AG09309 (cell line): ENCODE measurements around the gene MN1.

Source experiments
- DNase-seq: peaks from one replicate; pipeline ENCODE4 v3.0.0-alpha.2; 2010; ENCODE audit warnings: low read depth
- H3K4me3 ChIP-seq: 2 replicates; pipeline ENCODE4 v1.5.1; 2011; ENCODE audit warnings: mild to moderate bottlenecking, low read depth, low read length, moderate library complexity; ENCODE audit not compliant: control insufficient read depth
- TF ChIP-seq, protein P1 (sequence below): IDR thresholded peaks from 2 replicates; pipeline ENCODE4 v1.5.1; 2011; ENCODE audit warnings: mild to moderate bottlenecking, low read depth, low read length, inconsistent platforms; ENCODE audit not compliant: insufficient read depth, control insufficient read depth; ENCODE audit errors: missing control alignments

The MN1 gene

DNA sequence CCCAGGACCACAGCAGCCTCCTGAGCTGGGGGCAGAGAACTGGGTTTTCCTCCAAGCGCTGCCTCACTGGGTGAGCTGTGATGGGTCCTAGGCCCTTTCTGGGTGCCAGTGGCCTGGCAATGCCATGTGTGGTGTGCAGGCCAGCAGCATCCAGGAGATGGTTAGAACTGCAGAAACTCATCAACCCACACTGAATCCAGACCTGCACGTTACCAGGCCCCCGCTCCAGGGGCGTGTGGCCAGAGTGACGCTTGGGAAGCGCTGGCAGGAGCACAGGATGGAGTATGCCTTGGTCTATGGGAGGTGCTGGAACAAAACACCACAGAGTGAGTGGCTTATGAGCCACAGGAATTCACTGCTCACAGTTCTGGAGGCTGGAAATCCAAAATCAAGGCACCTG is 97.0 kb downstream of the MN1 start:
- DNase-seq: no peak
- H3K4me3 ChIP-seq: no peak overlapping the region
- TF ChIP-seq, protein P1, sequence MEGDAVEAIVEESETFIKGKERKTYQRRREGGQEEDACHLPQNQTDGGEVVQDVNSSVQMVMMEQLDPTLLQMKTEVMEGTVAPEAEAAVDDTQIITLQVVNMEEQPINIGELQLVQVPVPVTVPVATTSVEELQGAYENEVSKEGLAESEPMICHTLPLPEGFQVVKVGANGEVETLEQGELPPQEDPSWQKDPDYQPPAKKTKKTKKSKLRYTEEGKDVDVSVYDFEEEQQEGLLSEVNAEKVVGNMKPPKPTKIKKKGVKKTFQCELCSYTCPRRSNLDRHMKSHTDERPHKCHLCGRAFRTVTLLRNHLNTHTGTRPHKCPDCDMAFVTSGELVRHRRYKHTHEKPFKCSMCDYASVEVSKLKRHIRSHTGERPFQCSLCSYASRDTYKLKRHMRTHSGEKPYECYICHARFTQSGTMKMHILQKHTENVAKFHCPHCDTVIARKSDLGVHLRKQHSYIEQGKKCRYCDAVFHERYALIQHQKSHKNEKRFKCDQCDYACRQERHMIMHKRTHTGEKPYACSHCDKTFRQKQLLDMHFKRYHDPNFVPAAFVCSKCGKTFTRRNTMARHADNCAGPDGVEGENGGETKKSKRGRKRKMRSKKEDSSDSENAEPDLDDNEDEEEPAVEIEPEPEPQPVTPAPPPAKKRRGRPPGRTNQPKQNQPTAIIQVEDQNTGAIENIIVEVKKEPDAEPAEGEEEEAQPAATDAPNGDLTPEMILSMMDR: no peak

DNA sequence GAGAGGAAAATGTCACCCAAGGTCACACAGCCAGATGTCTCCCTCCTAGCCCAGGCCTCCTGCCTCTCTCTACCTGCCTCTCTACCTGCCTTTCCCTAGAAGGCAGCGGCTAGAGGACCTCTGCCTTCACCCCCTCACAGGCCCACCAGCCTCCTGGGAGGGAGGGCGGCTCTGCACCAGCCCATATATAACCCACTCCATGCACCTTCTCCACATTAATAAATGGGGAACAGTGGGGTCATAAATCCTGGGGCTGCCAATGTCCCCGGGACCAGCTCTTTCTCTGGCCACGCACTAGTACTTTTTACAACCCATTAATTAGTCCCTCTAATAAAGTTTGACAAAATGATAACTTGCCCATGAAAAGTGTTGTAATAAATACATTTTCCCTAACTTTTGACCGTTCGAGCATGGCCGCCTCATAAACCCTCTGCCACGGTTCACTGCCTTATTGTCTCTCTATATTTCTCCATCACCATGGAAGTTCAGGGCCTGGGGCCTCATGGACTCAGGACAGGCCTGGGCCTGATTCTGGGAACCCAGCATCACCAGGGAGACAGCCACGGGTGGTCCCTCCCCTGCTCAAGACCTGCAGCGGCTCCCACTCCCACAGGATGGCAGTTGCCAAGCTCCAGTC is 102.1 kb downstream of the MN1 start:
- TF ChIP-seq, protein P1: no peak
- no peak for DNase-seq

DNA sequence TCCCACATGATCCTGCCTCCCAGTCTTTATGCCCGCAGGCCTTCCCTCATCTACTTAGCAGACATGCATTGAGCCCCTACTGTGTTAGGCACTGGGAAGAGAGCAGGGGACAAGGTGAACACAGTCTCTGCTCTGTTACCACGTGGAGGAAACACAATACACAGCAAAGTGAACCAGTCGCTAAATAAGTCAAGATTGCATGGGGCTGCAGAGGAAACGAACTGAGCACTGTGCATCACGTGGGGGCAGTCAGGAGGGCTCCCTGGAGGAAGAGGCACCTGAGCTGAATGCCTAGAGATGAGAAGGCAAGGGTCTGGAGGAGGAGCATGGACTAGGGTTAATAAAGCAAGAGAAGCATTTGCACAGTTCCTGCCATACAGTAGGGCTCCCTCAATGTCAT is 102.7 kb downstream of the MN1 start:
- no peak overlapping the region for H3K4me3 ChIP-seq
- TF ChIP-seq, protein P1: no peak
- no peak for DNase-seq

More for the DNA sequence above, 102.1 kb downstream of the MN1 start:
- no peak overlapping the region for H3K4me3 ChIP-seq
